Type B pancreatic cell (in vitro differentiated cells): ENCODE results near the gene GAB2. TPM values are rescaled to one million over a fixed set of nuclear protein-coding genes. Genes with fewer than 3 reads are reported as not detected.

Source experiments
- DNase-seq: peaks from one replicate; pipeline ENCODE4 v3.0.0; 2021; ENCODE audit warnings: mixed read lengths; ENCODE audit not compliant: unreplicated experiment; ENCODE audit errors: extremely low spot score
- H3K27ac Mint-ChIP-seq: 2 replicates; pipeline ENCODE4 v1.8.0; 2021; ENCODE audit warnings: mild to moderate bottlenecking, mixed read lengths
- H3K27me3 Mint-ChIP-seq: 2 replicates; pipeline ENCODE4 v1.8.0; 2021; ENCODE audit warnings: mixed read lengths
- H3K36me3 Mint-ChIP-seq: 2 replicates; pipeline ENCODE4 v1.8.0; 2021; ENCODE audit warnings: mixed read lengths
- H3K4me1 Mint-ChIP-seq: one replicate; pipeline ENCODE4 v1.8.0; 2021; ENCODE audit warnings: mixed read lengths; ENCODE audit not compliant: unreplicated experiment
- H3K4me3 Mint-ChIP-seq: 2 replicates; pipeline ENCODE4 v1.8.0; 2021; ENCODE audit warnings: mild to moderate bottlenecking, mixed read lengths
- H3K9me3 Mint-ChIP-seq: 2 replicates; pipeline ENCODE4 v1.8.0; 2021; ENCODE audit warnings: mixed read lengths
- total RNA-seq: library from RNA; stranded (reverse); gene quantifications from 2 replicates; pipeline ENCODE4 v1.2.1, GENCODE V29; 2021; ENCODE audit warnings: low replicate concordance
- TF ChIP-seq, protein P1 (sequence below): fragments of 200-600 bp; sonication (generic); conservative IDR thresholded peaks from 2 replicates; pipeline ENCODE4 v1.5.0; 2021; ENCODE audit warnings: antibody characterized with exemption, mild to moderate bottlenecking

GAB2 gene
- total RNA-seq, 1 donor from 2014 or later: 23.3 TPM

DNA sequence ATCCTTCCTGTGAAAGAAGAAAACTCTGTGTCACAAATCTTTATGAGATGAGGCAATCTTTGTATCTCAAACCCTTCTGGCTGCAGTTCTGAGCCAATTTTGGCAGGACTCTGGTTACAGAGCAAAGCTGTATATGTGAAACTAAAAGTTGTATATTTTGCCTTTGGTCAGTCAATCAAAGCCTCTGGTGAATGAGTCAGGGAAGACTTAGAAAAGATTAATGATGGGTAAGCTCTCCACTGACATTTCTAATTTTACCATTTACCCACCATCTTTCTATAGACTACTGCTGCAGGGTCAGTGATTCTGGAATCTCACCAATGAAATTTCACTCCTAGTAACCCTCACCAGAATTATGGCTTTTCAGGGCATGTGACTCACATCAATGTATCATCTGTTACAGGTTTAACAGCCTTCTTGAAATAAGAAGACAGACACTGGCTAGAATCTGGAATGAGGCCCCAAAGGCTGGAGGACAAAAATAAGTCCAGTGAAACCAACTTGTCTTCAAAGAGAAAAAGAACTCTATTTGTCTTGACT, 185.6 kb downstream of the GAB2 start:
- DNase-seq: no peak
- TF ChIP-seq, protein P1, sequence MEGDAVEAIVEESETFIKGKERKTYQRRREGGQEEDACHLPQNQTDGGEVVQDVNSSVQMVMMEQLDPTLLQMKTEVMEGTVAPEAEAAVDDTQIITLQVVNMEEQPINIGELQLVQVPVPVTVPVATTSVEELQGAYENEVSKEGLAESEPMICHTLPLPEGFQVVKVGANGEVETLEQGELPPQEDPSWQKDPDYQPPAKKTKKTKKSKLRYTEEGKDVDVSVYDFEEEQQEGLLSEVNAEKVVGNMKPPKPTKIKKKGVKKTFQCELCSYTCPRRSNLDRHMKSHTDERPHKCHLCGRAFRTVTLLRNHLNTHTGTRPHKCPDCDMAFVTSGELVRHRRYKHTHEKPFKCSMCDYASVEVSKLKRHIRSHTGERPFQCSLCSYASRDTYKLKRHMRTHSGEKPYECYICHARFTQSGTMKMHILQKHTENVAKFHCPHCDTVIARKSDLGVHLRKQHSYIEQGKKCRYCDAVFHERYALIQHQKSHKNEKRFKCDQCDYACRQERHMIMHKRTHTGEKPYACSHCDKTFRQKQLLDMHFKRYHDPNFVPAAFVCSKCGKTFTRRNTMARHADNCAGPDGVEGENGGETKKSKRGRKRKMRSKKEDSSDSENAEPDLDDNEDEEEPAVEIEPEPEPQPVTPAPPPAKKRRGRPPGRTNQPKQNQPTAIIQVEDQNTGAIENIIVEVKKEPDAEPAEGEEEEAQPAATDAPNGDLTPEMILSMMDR: no peak
- Mint-ChIP-seq H3K36me3 (peaks cover 14% of the 10 kb centered on the region), H3K9me3 (no peaks in the 10 kb centered on the region), H3K4me1 (peaks cover 11% of the 10 kb centered on the region), H3K27me3 (no peaks in the 10 kb centered on the region), H3K4me3 (peak overlapping the region; percentile 39), H3K27ac (peak overlapping the region; percentile 47)

GRCh38 chr11:78230161-78230877, 187.3 kb downstream of the GAB2 start:
- no peak for DNase-seq
- Mint-ChIP-seq H3K9me3 (no peaks in the 10 kb centered on the region), H3K4me1 (peaks cover 11% of the 10 kb centered on the region), H3K27ac (no peak overlapping the region), H3K36me3 (peaks cover 7% of the 10 kb centered on the region), H3K4me3 (no peak overlapping the region), H3K27me3 (no peaks in the 10 kb centered on the region)
- TF ChIP-seq, protein P1: no peak

DNA sequence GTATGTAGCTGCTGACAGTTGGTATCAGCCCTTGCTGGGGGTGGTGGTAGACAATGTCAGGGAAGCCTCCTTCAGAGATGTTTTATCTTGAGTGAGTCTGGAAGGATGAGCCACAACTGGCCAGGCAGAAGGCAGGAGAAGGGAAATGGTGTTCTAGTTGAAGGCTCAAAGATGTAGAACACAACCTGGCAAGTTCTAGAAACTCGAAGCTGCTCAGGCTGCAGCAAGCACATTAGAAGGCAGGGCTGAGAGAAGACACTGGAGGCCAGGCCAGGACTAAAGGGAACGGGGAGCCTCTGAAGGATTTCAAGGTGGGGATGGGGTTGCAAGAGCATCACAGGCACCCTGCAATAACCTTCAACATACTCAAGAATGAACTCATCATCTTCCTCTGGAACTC, 188.5 kb downstream of the GAB2 start:
- DNase-seq: no peak
- TF ChIP-seq, protein P1: no peak
- Mint-ChIP-seq H3K9me3 (no peaks in the 10 kb centered on the region), H3K4me3 (no peak overlapping the region), H3K4me1 (peaks cover 11% of the 10 kb centered on the region), H3K36me3 (peaks cover 15% of the 10 kb centered on the region), H3K27me3 (no peaks in the 10 kb centered on the region), H3K27ac (peak overlapping the region; percentile 35)

DNA sequence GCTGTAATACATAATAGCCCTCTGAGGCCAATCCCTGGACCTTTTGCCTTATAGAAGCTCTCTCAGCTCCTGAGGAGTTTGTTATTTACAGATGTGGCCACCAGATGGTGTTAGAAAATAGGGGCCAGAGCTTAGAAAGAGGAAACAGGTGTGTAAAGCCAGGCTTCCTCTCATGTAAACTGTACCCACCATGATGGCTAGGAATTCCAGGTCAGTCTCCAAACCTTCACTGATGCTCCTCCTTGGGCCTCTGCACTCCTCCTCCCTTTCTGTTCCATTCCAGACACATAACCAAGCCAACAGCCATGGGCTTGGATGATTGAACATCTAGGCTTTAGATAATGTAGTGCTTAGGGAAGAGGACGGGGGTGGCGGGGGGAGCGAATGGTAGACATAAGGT, 189.2 kb downstream of the GAB2 start:
- H3K27me3 Mint-ChIP-seq: no peaks in the 10 kb centered on the region
- peaks cover 17% of the 10 kb centered on the region for H3K36me3 Mint-ChIP-seq
- no peak overlapping the region for H3K4me3 Mint-ChIP-seq
- TF ChIP-seq, protein P1: peak; percentile 74
- H3K9me3 Mint-ChIP-seq: no peaks in the 10 kb centered on the region
- H3K4me1 Mint-ChIP-seq: peaks cover 11% of the 10 kb centered on the region
- H3K27ac Mint-ChIP-seq: peak overlapping the region; percentile 35
- no peak for DNase-seq

- H3K9me3 Mint-ChIP-seq: no peaks in the 10 kb centered on the region
- H3K27ac Mint-ChIP-seq: no peak overlapping the region
- TF ChIP-seq, protein P1: no peak
- peaks cover 20% of the 10 kb centered on the region for H3K36me3 Mint-ChIP-seq
- no peak overlapping the region for H3K4me3 Mint-ChIP-seq
- peaks cover 11% of the 10 kb centered on the region for H3K4me1 Mint-ChIP-seq
- DNase-seq: no peak
- no peaks in the 10 kb centered on the region for H3K27me3 Mint-ChIP-seq
These were observed 189.7 kb downstream of the GAB2 start for GRCh38 chr11:78227921-78228320.
